ENCODE measurements around the gene SLC35B3.
A peak's percentile ranks its signal among the peaks of the same experiment; 100 is the strongest.
"Not testable (repeated sequence)": the region's sequence is repeated elsewhere in the genome, so short reads cannot be mapped to it uniquely, and the experiment has no call there.

SLC35B3 gene

DNA sequence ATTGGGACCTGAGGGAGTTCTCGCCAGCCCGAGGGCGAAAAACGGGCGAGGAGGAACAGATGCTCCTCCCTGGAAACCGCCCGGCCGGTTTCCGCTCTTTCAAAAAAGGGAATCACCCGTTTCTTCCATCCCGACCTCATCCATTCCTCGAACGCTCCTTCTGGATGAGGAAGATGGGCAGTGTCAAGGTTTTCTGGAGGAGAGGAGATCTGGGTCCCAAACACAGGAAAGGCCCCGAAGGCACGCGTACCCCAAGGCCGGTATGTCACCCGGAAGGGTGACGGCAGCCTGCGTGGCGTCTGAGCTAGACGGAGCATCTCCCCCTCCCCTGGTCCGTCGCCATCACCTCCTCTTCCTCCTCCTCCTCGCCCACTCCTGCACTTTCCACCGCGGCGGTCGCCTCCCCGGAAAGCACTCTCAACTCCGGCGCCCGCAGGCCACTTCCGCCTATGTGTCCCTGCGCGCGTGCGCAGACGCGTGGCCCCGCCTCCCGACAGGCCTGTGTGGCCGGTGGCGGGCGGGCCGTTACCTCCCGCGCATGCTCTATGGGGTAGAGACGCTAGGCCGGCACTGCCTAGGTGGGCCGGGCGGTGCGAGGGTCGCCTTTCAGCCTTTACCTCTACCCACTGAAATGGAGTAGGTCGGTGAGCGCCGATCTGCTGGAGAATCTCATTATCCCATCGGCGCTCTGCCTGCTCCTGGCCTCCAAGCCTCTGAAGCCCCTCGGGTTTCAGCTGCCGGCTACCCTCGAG, at the start of gene SLC35B3:
Gene SLC35B3, minus strand, starts transcription at position 453 of the 752 bp plus-strand sequence.
- peak; percentile 95 for DNase-seq (ENCODE audit: low spot score)

DNA sequence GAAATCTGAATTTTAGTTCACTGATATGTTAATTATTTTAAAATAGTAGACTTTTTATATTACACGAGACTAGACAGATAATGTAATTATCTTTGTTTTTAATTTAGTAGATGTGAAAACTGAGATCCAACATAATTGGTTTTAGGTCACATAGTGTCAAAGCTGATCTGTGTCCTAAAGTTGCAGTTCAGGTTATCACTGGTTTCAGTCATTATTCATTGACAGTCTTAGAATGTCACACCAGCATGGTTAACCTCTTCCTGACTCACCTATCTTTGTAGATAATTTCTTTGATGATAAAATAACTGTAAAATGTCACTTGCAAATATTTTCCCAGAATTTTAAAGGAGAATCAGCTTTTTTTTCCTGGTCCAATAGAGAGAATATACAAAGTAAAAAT, 48.3 kb upstream of the SLC35B3 start:
- no peak for DNase-seq (ENCODE audit: low spot score)

DNA sequence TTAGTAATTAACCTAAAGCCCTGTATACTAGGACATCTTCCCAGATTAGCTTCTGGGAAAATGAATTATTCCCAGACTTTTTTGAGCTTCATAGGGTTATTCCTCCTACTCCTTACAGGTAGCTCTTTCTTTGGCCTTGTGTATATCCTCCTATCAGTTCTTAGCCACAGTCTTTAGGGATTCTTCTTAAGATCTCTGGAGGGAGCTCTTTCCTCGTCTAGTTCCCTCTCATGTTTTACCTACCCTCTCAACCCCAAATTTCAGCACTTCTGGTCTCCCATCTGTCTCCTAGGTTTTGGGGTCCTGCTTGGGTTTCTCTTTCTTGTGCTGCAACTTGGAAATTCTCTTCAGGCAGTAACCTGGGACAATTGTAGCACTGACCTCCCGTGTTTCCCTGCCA, 46.4 kb upstream of the SLC35B3 start:
- peak; percentile 32 for DNase-seq (ENCODE audit: low spot score)

DNA sequence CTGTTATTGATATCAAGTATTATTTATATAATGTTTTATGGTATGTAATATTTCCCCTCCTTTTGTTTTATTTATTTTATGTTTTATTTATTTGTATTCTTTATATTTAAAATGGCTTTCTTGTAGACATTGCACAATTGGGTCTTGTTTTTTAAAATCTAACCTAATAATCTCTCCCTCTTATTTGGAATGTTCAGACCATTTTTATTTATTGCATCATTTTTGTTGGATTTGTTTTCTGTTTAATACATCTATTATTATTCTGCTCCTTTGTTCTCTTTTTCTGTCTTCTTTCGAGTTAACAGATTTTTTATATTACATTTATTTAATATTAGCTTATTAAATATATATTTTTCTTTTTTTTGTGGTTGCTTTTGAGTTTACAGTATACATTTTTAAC, 43.1 kb upstream of the SLC35B3 start:
- no peak for DNase-seq (ENCODE audit: low spot score)

DNA sequence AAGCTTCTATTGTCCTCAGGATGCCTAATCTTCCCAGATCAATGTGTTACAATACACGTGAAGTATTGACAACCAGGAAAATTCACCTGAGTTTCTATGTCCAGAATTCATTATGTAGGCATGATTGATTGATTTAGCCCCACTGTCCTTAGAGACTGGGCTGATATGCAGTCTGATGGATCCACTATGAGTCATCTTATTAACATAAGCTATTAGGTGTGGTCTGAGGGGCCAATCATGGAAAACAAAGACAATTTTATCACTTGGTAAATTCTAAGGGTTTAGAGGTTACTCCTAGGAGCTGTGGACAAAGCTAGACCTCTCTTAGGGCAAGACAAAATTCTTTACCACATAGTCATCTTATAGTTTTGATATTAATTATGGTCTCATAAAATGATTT, 41.3 kb upstream of the SLC35B3 start:
- no peak for DNase-seq (ENCODE audit: low spot score)

DNA sequence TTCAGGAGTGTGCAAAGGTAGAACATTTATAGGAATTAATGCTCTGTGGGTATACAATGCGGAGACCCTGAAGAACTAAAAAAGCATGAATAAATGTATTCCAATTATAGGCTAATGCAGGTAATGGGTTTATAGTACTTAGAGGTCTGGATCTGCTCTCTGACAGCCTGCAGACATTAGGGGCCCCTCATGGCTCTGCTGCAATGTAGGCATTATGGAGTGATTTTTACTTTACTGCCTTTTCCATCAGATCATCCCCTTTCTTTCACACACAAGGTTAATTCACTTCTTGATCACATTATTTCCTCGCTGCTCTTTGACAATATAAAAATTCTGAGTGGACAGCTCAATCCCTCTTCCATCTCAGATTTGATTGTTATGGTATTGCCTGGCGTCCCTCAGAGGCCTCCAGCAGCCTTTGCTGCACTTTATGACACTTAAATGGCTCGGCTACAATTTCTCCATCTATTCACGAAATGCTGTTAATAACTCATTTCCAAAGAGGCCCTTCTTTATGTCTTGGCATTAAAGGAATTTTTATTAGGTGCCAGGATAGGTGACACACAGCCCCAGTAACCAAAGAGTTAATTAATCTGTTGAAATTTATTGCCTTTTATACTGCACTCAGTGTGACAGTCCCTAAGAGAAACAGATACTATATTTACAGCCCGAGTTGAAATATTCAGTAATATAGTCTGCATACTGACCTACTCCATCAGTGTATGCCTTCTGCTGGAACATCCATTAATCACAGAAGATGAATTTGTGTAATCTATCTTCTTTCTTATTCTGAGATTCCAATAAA, 33.4 kb upstream of the SLC35B3 start:
- no peak for DNase-seq (ENCODE audit: low spot score)

DNA sequence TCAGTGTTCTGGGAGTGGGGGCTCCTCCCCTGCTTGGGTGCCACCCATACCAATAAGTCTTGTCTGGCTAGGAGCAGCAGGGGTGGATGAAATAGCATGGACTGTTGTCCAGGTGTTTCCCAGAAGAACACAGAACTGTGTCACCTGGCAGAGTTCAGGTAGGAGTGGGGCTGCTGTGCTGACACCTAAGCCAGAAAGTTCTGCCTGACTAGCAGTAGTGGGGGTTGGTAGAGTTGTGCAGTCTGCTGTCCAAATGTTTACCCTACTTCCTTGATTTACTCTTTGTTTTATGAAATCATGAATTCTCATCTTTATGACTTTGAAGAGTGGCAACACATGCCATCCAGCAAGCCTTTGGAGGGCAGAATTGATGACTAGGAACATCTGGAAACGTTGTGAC, 27.3 kb upstream of the SLC35B3 start:
- DNase-seq (ENCODE audit: low spot score) = no peak

DNA sequence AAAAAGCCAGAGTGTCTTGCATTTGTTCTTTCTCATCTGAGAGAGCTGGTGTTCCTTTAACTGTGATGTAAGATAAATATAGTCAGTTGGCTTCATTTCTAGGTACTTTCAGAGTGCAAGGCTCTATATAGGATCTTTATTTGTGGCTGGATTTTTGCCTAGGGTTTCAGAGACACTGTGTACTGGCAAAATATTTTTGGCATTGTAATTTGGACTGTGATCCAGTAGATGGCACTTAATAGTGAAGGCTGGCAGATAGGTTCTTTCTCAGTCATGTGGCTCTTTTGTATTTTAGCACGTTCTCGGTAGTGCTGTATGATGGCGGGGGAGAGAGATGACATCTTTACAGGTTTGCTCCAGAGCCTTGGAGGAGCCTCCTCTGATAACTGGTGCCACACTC, 26.8 kb upstream of the SLC35B3 start:
- DNase-seq (ENCODE audit: low spot score) = no peak

DNA sequence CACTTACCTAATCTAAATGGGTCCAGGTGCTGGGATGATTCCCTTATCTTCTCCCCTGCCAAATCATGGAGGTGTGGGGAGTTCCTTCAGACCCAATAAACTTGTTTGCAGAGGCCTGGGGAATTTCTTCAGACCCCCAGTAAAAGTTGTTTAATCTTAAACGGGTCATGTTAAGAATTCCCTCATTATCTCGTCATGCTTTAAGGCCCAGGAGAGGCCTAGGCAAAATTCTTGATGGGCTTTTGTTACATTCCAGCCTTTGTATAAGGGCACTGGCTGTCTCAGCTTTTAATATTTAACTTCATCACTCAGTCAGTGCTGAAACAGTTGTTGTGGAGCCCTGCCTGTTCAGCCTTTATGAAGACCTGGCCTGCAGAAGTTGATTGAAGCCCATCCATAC, 11.0 kb upstream of the SLC35B3 start:
- DNase-seq (ENCODE audit: low spot score) = no peak

DNA sequence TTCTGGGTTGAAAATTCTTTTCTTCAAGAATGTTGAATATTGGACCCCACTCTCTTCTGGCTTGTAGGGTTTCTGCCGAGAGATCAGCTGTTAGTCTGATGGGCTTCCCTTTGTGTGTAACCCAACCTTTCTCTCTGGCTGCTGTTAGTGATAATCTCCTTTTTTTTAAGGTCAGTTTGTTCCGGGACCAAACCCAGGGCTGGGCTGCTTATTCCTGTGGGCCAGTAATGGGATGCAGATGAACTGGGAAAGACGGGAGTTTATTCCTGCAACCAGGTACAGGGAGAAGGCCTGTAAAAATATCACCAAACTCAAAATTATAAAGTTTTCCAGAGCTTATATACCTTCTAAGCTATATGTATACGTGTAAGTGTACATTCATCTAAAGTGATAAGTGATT, 10.6 kb upstream of the SLC35B3 start:
- not testable (repeated sequence) for DNase-seq (ENCODE audit: low spot score)

DNA sequence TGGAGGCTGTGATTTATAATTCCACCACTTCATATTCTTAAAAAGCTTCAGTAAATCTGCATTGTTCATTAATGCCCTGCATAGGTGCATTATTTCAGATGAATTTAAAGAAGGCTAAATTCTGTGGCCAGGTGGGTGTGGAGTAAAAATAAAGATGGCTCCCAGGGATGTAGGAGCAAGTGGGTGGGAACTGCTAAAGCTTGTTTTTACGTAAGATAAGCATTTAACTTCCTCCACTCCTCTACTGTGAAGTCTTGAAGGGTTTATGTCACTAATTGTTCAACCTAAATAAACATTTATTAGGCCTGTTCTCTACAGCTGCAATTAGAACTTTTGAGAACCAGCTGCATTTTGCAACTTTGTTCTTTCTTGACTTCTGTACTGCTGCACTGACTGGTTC, 6.8 kb upstream of the SLC35B3 start:
- no peak for DNase-seq (ENCODE audit: low spot score)

DNA sequence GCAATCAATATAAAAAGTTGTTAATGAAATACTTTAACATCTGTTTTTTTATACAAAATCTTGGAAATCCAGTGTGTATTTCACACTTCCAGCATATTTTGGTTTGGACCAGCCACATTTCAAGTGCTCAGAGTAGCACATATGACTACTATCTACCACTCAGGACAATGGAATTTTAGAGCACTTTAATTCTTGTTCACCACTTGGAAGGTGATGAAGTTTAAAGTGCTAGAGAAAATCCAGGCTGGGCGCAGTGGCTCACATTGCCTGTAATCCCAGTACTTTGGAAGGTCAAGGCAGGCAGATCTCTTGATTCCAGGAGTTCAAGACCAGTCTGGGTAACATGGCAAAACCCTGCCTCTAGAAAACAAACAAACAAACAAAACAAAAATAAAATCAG, 6.1 kb upstream of the SLC35B3 start:
- no peak for DNase-seq (ENCODE audit: low spot score)

DNA sequence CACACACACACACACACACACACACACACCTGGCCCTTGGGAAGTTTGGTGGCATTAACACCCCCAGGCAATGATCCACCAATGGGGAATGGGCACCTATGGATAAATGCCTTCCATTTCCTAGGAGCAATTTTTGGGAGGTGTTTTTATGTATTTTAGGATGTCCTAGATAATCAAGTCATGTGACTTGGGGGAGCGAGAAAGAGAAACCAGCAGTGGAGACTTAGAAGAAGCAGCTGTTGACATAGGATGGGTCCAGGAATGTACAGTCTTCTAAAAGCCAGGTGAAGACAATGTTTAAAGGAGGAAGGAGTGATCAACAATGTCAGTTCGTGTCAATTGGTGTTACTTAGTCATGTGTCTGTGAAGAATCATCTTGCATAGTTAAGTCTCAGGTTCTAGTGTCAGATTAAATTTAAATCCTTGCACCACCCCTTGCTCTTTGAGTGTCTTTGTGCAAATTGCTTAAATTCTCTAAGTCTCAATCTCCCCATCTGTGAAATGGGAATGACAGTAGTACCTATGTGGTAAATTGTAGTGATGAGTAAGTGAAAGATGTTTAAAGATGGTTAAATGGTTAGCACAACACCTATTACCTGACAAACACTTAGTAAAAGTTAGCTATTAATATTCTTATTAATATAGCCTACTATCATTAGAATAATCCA, 4.4 kb upstream of the SLC35B3 start:
- no peak for DNase-seq (ENCODE audit: low spot score)

DNA sequence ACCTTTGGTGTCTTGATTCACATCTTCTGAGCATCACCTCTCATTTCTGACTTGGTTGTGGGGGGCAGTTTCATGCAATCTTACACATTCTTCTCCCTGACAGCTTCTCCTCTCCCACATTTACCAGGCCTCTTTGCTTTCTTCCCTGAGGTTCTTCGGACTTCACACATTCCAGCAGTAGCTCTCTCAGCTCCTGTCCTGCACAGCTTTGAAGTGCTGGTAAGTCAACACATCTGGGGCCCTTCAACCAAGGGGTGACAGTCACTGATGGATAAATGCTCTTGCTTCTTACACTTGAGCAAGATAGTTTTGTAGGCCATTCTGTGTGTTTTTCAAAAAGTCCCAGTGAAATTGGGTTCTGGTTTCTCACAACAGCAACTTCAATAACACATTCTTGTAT, 2.5 kb upstream of the SLC35B3 start:
- DNase-seq (ENCODE audit: low spot score) = no peak

DNA sequence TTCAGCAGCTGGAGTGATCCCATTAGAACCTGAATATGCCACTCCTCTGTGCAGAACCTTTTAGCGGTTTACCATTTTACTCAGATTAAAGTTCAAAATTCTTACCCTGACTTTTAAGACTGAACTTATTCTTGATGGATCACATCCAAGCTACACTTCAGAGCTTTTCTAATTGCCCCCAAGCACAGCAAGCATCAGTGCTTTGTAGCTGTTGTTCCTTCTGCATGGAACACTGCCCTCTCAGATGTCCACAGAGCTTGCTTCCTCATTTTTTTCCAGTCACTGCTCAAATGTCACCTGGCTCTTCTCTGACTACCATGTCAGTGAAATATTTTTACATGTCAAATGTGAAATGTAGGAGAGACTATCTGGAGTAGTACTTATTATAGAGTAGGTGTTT, 1.6 kb upstream of the SLC35B3 start:
- peak; percentile 15 for DNase-seq (ENCODE audit: low spot score)

DNA sequence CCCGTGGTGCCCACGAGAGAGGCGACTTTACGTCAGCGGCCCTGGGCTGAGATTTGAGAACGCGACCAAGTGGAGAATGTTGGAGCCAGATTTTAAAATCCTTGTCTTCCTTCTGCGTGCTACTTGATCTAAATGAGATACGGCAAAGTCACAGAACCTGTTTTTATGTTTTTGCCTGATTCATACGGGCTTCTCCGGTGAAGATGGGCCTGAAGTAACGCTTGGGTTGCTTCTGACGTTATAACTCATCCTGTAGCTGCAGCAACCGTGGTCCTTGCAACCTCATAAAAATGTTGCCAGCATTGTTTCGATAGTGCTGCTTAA, 462 bp upstream of the SLC35B3 start:
- no peak for DNase-seq (ENCODE audit: low spot score)

DNA sequence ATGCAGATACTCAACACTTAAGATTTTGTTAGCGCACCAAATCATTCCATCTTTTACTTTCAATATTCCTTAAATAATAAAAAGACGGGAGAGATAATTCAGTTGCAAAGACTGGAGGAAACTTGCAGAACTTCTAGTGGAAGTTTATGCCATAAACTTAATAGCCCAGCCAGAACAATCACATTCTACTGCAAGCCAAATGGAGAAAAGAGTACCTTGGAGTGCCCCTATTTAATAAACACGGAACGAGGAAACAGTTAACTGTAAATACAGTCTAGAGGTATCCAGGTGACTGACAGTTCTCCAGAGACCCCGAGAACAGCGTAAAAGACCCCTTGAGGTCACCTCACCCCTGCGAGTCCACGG, 635 bp downstream of the SLC35B3 start:
- DNase-seq (ENCODE audit: low spot score) = no peak

DNA sequence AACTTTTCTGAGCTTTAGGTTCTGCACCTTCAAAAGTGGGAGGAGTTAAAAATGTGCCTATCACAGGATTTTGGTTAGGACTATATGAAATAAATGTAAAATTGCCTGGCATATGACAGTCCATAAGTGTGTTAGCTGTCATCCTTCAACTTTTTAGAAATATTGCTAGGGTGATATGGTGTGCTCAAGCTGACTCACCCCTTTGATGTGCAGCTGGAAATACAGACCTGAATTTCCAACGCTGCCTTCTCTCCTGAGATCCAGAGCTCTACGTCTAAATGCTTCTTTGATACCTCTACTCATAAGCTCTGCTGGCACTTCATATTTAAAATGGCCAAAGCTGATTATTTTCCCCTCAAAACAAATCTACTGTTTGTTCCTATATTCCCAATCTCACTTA, 2.7 kb downstream of the SLC35B3 start:
- DNase-seq (ENCODE audit: low spot score) = no peak

DNA sequence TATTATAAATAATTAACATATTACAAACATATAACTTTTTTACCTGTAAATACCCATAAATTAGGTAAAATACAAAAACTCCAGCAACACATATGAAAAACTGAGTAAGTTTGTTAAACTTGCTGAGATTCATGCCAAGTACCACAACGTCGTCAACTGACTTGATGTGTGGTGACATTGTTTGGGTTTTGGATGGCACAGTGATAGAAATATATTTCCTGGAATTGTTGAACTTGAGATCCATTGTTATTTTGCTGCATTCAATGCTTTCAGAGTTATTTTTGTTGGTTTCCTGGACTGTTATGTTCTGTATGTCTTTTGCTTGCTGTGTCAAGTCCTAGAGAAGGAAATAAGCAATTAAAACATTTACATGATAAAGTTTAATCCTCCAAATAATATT, 5.5 kb downstream of the SLC35B3 start:
- no peak for DNase-seq (ENCODE audit: low spot score)

DNA sequence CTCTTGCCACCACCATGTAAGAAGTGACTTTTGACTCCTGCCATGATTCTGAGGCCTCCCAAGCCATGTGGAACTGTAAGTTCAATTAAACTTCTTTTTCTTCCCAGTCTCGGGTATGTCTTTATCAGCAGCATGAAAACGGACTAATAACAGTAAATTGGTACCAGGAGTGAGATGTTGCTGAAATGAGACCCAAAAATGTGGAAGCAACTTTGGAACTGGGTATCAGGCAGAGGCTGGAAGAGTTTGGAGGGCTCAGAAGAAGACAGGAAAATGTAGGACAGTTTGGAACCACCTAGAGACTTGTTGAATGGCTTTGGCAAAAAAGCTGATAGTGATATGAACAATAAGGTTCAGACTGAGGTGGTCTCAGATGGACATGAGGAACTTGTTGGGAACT, 8.8 kb downstream of the SLC35B3 start:
- not testable (repeated sequence) for DNase-seq (ENCODE audit: low spot score)

DNA sequence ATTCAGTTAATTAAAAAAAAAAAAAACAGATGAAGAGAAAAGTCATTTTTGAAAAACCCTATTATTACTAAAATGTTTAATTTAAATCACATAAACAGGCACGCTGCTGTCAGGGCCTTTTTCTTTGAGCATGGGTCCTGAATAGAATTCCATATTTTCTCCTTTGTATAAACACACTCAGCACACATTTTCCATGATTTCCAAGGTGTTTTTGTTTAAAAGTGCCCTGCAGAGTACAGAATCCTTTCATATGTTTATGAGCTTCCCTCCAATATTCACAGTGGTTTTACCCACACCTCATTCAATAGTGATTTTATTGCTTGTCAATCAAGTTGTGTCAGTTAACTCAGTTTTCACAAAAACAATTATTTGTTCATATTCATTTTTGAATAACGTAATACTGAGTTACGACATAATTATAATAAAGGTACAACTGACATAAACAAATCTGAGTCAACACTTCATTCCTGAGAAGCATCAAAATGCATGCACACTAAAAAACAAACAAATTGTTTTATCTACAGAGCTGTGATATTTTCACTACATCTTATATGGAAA, 15.2 kb downstream of the SLC35B3 start:
- DNase-seq (ENCODE audit: low spot score) = no peak

DNA sequence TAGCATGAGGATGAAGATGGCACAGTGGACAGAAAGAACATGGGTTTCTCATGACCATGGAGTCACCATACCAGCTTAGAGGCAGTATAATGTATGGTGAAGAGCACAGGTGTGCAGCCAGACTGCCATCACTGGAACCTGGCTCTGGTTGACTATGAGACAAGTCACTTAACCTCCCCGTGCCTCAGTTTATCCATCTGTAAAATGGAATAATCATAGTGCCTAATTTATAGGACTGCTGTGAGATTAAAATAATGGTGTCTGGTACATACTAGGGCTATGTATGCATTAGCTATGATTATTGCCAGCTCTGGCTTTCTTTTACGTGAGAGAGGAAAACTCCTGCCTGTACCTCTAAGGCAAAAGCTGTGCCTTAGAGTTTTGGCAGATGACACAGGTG, 19.4 kb downstream of the SLC35B3 start:
- DNase-seq (ENCODE audit: low spot score) = no peak

DNA sequence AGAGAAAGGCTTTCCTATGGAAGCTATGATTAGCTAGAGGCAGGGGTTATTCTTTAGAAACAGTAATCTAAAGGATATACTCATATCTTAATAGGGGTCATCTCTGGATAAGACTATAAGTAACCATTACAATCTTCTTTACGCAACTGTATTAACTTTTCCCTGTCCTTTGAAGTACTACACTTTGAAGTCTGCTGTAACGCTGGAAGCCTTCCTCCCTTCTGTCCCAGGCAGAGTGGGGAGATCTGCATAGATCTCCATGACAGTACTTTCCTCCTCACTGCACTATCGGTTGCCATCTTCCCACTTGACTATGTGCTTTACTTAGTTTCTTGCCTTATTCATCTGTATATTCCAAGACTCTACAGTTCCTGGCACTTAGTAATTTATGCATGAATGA, 20.1 kb downstream of the SLC35B3 start:
- no peak for DNase-seq (ENCODE audit: low spot score)

All from NAMALWA (cell line).